T-helper 9 cell (primary cell): ENCODE measurements around the gene CELSR3.

ENCODE experiments used
- DNase-seq: peaks from one replicate; pipeline ENCODE4 v3.0.0-alpha.2; 2020

Gene CELSR3

GRCh38 chr3:48631516-48632448 is 30.9 kb downstream of the CELSR3 start:
- DNase-seq: no peak

DNA sequence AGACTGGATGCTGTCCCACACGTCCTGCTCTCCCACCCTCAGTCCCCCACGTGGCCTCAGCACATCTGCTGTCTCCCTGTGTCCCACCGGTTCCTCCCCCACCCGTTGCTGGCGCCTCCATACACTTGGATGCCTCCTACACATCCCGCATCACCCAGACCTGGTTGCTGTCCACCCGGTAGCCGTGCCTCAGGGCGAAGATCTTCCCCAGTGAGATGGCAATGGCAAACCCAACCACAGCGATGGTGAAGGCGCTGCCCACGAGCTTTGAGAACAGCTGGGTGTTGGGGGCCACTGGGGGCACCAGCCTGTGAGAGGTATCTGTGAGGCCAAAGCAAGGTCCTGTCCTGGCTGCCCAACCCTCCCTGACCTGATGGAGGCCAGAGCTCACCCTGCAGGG is 31.9 kb downstream of the CELSR3 start:
- DNase-seq: no peak

- no peak for DNase-seq
Observed at GRCh38 chr3:48630407-48630806, 32.3 kb downstream of the CELSR3 start.

DNA sequence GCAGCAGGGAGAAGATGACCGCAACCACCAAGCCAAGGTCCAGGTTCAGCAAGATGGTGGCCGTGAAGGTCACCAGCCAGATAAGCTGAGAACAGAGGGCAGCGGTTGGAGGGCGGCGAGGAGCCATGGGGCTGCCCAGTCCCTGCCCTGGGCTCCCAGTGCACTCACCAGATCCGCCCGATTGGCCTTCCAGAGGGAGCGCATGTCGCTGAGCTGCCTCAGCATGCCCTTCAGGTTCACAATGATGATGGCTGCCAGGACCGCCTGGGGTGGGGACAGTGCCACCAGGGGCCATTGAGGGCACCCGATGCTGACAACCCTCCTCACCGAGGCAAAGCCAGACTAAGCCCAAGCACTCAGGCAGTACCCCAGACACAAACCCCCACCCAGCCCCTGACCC is 32.8 kb downstream of the CELSR3 start:
- no peak for DNase-seq

DNA sequence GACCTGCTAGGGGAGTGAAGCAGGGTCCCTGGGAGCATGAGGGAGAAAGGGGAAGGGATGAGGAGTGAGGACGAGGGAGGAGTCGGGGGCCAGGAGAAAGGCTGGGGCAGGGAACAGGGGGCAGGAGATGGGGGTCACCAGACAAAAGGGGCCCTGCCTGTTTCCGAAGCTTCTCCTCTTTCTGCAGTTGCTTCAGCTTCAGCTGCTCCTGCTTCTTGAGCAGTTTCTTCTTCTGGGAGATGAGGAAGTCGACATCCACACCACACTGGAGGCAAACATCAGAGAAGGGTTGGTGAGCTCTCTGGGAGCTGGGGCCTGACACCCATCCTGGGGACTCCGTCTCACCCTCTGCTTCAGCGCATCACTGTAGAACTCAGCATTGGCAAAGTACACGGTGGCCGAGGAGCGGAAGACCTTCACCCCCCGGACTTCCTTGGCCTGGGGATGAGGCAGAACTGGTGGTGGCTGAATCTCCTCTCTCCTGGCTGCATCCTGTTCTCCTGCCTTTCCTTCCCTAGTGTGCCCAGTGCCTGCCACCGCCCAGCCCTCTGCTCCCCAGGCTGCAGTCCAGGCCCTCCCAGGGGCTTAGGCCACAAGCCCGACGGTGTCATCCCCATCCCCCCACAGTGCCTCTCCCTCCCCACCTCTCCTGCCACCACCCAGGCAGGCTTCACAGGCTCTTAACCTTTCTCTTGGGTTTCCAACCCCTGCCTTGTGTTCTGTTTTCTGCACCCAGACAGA is 34.2 kb downstream of the CELSR3 start:
- no peak for DNase-seq

GRCh38 chr3:48625600-48625999 is 37.1 kb downstream of the CELSR3 start:
- no peak for DNase-seq

DNA sequence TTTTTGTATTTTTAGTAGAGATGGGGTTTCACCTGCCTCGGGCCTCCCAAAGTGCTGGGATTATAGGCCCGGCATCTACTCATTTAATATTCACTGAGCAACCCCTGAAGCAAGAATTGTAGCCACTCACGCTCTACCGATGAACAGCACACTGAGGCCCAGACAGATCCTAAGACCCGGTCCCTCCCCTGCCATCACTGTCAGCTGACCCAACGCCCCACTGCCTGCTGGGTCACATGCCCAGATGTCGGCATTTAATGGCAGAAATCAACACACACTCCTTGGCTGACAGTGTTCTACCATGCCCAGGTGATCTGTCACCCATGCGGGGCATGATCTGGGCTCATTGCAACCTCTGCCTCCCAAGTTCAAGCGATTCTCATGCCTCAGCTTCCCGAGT is 37.9 kb downstream of the CELSR3 start:
- no peak for DNase-seq

GRCh38 chr3:48623851-48624547 is 38.7 kb downstream of the CELSR3 start:
- DNase-seq: no peak

DNA sequence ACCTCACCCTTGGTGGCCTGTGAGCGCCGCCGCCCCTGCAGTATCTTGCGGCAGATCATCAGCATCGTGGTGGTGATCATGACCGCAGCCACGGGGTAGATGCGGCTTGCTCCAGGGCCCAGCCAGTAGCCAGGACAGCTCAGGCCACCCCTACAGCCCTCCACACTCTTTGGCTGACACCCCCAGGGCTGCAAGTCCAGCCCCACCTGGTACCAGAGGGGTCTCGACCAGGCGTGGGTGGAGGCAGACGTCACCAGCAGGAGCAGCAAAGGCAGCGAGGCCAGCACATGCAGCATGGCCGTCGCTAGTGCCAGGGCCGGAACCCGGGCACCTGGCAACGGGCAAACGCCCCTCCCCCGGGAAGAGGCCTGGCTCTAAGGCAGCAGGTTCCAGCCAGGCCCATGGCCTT is 41.2 kb downstream of the CELSR3 start, which contains the start of gene TMEM89:
TMEM89 (minus strand) TSS at position 309 of the 409 bp plus-strand sequence; CDS start at position 296, 13 bp downstream.
- DNase-seq: no peak

GRCh38 chr3:48619541-48620524 is 42.9 kb downstream of the CELSR3 start:
- DNase-seq: no peak

- no peak for DNase-seq
Observed at GRCh38 chr3:48617559-48617958, 45.1 kb downstream of the CELSR3 start.

DNA sequence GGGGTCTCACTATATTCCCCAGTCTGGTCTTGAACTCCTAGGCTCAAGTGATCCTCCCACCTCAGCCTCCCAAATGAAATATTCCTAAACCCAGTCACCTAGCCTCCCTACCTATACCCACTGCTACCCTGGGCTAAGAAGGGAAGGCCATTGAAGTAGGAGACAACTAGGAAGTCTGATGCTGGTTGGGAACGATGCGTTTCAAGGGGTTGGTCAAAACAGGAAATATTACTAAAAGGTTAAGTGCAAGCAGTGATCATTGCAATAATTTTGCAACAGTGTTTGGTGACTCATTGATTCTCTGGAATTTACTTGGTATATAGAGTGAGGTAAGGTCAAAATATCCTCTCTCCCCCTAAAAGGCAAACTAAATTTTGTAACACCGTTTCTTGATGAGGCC is 48.6 kb downstream of the CELSR3 start:
- DNase-seq: no peak

GRCh38 chr3:48612309-48612708 is 50.4 kb downstream of the CELSR3 start:
- no peak for DNase-seq

- peak; percentile 88 for DNase-seq
Observed at GRCh38 chr3:48609088-48610005, 53.3 kb downstream of the CELSR3 start, which contains the start of gene UQCRC1. Gene UQCRC1, minus strand, starts transcription at chr3:48609646. Its CDS starts 26 bp downstream, at chr3:48609620.

DNA sequence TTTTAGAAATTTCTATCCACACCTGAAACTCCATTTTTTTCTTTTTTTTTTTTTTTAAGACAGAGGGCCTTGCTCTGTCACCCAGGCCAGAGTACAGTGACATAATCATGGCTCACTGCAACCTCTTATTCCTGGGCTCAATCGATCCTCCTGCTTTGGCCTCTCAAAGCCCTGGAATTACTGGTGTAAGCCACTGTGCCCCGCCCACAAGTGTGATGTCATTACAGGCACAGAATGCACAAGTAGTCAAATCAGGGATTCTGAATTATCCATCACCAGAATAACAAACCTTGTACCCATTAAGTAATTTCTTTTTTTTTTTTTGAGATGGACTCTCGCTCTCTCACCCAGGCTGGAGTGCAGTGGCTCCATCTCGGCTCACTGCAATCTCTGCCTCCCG is 55.2 kb downstream of the CELSR3 start:
- no peak for DNase-seq

DNA sequence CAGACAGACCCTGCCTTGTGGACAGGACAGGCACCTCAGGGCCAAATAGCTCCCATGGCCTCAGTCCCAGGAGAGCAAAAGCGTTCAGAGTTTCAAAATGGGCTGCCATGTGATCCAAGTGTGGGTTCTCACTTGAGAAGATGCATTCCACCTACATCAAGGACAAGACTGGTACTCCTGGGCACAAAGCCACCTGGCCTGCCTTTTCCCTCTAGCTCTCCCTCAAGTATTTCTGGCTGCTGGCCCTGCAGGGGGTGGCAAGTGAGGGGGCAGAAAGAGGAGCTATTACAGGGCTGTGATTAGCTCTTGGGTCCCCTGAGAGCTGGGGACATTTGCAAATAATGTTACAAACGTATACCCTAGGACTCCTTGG is 61.1 kb downstream of the CELSR3 start:
- no peak for DNase-seq

DNA sequence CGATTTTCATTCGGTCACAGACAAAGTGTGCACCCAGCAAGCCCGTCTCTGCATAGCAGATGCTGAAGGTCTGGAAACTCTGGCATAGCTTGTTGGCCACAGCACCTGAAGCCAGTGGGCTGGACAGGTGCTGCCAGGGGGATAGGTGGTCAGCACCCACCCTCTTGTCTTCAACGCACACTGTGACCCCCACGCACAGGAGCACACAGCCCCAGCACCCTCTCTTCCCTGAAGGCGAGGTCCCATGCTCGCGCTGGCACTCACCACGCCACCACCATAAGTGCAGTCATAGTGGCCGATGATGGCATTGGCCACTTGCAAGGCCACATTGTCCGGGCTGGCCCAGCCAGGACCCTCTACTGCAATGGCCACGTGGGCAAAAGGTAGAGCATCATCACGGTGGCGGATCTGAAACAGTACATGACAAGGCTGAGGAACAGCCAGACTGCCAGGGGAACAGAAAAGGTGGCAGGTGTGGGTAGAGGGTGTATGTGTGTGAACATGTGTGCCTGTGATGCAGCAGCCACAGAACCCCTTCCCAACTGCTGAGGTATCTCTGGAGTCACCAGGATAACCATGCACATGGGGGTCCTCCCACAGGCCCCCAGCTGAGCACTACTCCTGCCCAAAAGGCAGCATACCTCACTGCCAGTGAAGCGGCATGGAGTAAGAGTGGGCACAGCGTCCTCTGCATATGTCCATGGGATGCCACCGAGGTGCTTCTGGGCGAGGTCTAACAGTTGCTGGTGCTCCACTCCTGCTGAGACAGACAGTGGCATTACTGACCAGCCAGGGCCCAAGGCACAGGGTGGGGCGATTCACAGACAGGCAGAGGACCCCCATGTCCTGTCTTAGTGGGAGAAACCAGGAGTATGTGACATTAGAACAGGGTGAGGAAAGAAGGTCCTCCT is 61.7 kb downstream of the CELSR3 start:
- DNase-seq: no peak

DNA sequence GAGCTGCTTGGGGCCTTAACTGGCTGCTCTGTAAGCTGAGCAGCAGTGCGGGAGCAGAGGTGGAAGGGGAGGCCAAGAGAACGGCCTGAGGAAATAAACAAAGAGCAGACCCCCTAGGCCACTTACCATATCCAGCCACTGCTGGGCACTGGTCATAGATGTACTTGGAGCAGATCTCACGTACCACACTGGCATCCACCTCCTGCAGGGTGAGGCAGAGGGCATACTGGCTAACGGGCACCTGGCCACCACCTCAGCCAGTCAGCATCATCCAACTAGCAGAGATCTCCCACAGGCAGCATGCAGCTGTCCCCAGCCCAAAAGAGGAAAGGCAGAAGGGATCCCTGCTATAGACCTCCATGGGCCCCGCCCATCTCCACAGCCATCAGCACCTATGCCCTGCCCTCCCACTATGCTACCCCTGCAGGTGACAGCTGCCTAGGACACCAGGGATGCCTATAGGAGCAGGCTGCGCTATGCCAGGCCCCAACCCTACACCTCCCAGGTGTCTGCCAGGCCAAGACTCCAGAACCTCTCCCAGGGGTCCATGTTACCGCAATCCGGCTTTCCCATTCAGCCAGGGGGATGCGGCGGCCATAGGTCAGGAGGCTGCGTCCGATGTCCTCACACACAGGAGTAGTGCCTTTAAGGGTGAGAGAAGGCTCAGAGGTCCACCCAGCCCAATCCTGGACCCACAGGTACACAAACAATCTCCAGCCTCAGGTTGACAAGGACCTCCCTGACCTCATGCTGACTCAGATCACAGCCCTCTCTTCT is 63.0 kb downstream of the CELSR3 start:
- DNase-seq: no peak

DNA sequence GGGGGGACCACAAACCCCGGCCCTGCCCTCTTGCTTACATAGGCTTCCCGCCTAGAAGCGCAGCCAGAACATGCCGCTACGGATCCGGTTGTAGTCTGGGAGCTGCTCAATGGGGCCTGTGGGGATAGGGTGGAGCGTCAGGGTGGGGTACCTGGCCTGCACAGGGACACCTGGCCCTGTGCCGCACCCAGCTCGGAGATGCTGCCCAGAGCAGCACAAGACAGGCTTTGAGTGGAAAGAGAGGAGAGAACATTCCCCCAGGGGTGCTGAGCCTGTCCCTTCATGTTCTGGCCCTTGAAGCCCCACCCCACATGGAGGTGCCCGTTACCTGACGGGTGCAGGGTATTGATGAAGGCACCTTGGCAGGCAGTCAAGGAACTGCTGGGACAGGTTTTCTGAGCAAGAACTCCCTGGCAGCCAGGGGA is 63.6 kb downstream of the CELSR3 start:
- DNase-seq: no peak
